ENCODE results near the gene MAP4. TPM values are rescaled to one million over a fixed set of nuclear protein-coding genes. Genes with fewer than 3 reads are reported as not detected.

MAP4 gene
- total RNA-seq, 1 donor: 158 TPM

GRCh38 chr3:47856669-47857068, 159.5 kb downstream of the MAP4 start:
- no peaks in the 10 kb centered on the region for H3K4me1 ChIP-seq (ENCODE audit: insufficient read depth, low read length)
- H3K4me3 ChIP-seq (ENCODE audit: insufficient read depth, low read length): no peak overlapping the region
- H3K4me2 ChIP-seq (ENCODE audit: insufficient read depth, low read length): no peak overlapping the region
- peaks cover 6% of the 10 kb centered on the region for H4K20me1 ChIP-seq (ENCODE audit: insufficient read depth, low read length)
- peak; percentile 18 for DNase-seq (ENCODE audit: insufficient read length, low spot score, missing footprints)
- no peak overlapping the region for H3K27ac ChIP-seq (ENCODE audit: low read depth, low read length)
- no peak overlapping the region for H2AFZ ChIP-seq (ENCODE audit: low read length)
- no peaks in the 10 kb centered on the region for H3K27me3 ChIP-seq (ENCODE audit: insufficient read depth, low read length)
- H3K9me3 ChIP-seq (ENCODE audit: low read depth, low read length): no peaks in the 10 kb centered on the region
- no peaks in the 10 kb centered on the region for H3K79me2 ChIP-seq (ENCODE audit: insufficient read depth, low read length)
- TF ChIP-seq, protein P1, sequence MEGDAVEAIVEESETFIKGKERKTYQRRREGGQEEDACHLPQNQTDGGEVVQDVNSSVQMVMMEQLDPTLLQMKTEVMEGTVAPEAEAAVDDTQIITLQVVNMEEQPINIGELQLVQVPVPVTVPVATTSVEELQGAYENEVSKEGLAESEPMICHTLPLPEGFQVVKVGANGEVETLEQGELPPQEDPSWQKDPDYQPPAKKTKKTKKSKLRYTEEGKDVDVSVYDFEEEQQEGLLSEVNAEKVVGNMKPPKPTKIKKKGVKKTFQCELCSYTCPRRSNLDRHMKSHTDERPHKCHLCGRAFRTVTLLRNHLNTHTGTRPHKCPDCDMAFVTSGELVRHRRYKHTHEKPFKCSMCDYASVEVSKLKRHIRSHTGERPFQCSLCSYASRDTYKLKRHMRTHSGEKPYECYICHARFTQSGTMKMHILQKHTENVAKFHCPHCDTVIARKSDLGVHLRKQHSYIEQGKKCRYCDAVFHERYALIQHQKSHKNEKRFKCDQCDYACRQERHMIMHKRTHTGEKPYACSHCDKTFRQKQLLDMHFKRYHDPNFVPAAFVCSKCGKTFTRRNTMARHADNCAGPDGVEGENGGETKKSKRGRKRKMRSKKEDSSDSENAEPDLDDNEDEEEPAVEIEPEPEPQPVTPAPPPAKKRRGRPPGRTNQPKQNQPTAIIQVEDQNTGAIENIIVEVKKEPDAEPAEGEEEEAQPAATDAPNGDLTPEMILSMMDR (IDR thresholded peaks at IDR 0.05; ENCODE audit: extremely low read depth, low read depth, low read length): no peak
- peaks cover 72% of the 10 kb centered on the region for H3K36me3 ChIP-seq (ENCODE audit: insufficient read depth, low read length)

DNA sequence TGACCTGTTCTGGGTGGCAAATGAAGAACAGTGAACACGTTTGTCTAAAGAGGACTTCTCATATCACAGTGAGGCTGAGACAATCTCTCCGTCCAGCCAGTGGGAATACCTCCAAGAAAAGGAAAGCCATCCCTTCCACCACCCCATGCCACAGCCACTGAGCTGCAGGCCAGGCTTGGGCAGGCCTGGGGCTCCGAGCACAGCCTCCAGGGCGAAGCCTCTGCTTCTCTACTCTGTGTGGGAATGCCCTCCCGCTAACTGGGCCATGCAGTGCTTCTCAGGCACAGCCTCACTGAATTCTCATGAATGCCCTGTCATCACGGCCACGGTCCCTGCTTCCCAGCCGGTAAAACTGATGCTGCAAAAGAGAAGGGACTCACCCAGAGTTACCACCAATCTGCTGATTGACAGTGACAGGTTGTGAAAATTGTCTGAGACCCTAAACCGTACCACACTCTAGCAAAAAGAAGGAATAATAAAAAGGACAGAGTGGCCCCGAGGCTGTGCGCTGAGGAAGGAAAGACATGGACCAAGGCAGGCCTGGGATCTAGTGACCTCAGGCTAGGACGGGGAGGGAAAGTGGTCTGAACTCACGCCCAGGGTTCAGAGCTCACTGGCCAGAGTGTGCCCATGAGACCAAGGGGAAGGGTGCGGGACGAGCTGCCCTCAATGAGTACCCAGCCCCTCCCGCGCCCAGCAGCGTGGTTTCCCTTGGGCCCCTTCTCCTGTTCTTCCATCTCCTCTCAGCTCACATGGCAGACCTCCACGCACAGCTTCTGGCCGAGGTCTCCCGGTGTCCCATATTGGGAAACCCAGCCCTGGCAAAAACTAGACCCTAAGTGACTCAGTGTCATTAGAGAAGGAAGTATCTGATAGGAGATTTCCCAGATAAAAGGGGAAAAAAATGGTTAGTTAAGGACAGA, 160.5 kb downstream of the MAP4 start:
- H3K4me2 ChIP-seq (ENCODE audit: insufficient read depth, low read length): no peak overlapping the region
- no peak overlapping the region for H3K4me3 ChIP-seq (ENCODE audit: insufficient read depth, low read length)
- H3K36me3 ChIP-seq (ENCODE audit: insufficient read depth, low read length): peaks cover 80% of the 10 kb centered on the region
- no peak overlapping the region for H2AFZ ChIP-seq (ENCODE audit: low read length)
- no peaks in the 10 kb centered on the region for H3K4me1 ChIP-seq (ENCODE audit: insufficient read depth, low read length)
- DNase-seq (ENCODE audit: insufficient read length, low spot score, missing footprints): peak; percentile 59
- no peaks in the 10 kb centered on the region for H3K27me3 ChIP-seq (ENCODE audit: insufficient read depth, low read length)
- no peaks in the 10 kb centered on the region for H3K9me3 ChIP-seq (ENCODE audit: low read depth, low read length)
- TF ChIP-seq, protein P1 (IDR thresholded peaks at IDR 0.05; ENCODE audit: extremely low read depth, low read depth, low read length): no peak
- H3K27ac ChIP-seq (ENCODE audit: low read depth, low read length): no peak overlapping the region
- H3K79me2 ChIP-seq (ENCODE audit: insufficient read depth, low read length): no peaks in the 10 kb centered on the region
- peaks cover 6% of the 10 kb centered on the region for H4K20me1 ChIP-seq (ENCODE audit: insufficient read depth, low read length)

- no peaks in the 10 kb centered on the region for H3K9me3 ChIP-seq (ENCODE audit: low read depth, low read length)
- H3K27me3 ChIP-seq (ENCODE audit: insufficient read depth, low read length): no peaks in the 10 kb centered on the region
- peak; percentile 61 for DNase-seq (ENCODE audit: insufficient read length, low spot score, missing footprints)
- no peak overlapping the region for H3K27ac ChIP-seq (ENCODE audit: low read depth, low read length)
- H3K79me2 ChIP-seq (ENCODE audit: insufficient read depth, low read length): no peaks in the 10 kb centered on the region
- TF ChIP-seq, protein P1 (IDR thresholded peaks at IDR 0.05; ENCODE audit: extremely low read depth, low read depth, low read length): no peak
- H3K4me3 ChIP-seq (ENCODE audit: insufficient read depth, low read length): no peak overlapping the region
- H3K4me1 ChIP-seq (ENCODE audit: insufficient read depth, low read length): no peaks in the 10 kb centered on the region
- H3K4me2 ChIP-seq (ENCODE audit: insufficient read depth, low read length): no peak overlapping the region
- no peak overlapping the region for H2AFZ ChIP-seq (ENCODE audit: low read length)
- H3K36me3 ChIP-seq (ENCODE audit: insufficient read depth, low read length): peaks cover 80% of the 10 kb centered on the region
- H4K20me1 ChIP-seq (ENCODE audit: insufficient read depth, low read length): peaks cover 12% of the 10 kb centered on the region
These were observed 161.3 kb downstream of the MAP4 start for GRCh38 chr3:47854720-47855455.

DNA sequence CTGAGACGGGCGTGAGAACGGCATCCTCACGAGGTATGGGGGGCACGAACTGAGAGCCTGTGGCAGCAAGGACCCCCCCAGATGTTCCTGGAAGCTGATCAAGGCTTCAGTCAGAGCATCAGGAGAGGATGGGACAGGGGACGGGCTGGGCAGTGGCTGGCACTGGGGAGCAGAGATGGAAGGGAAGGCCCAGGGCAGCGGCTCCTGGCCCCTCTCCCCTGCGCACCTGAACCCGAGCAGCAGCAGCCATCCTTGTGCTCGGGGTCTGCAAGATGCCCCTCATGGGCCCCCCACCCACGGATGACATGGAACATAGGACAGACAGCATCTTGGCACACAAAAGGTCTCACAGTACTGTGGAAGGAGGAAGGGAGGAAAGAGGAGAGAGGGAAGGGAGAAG, 161.9 kb downstream of the MAP4 start:
- Histone ChIP-seq H3K27me3 (ENCODE audit: insufficient read depth, low read length) (no peaks in the 10 kb centered on the region), H3K4me3 (ENCODE audit: insufficient read depth, low read length) (no peak overlapping the region), H3K36me3 (ENCODE audit: insufficient read depth, low read length) (peaks cover 80% of the 10 kb centered on the region), H4K20me1 (ENCODE audit: insufficient read depth, low read length) (peaks cover 17% of the 10 kb centered on the region), H3K9me3 (ENCODE audit: low read depth, low read length) (no peaks in the 10 kb centered on the region), H2AFZ (ENCODE audit: low read length) (no peak overlapping the region), H3K79me2 (ENCODE audit: insufficient read depth, low read length) (no peaks in the 10 kb centered on the region), H3K4me1 (ENCODE audit: insufficient read depth, low read length) (no peaks in the 10 kb centered on the region), H3K4me2 (ENCODE audit: insufficient read depth, low read length) (no peak overlapping the region), H3K27ac (ENCODE audit: low read depth, low read length) (no peak overlapping the region)
- TF ChIP-seq, protein P1 (IDR thresholded peaks at IDR 0.05; ENCODE audit: extremely low read depth, low read depth, low read length): no peak
- DNase-seq (ENCODE audit: insufficient read length, low spot score, missing footprints): peak; percentile 58
